Mucosa of gallbladder (tissue), 1 donor: Measurements from ENCODE around the gene LRRC32. TPM values are rescaled to one million over a fixed set of nuclear protein-coding genes. Genes with fewer than 3 reads are reported as not detected.

Experiments used
- DNase-seq: peaks from one replicate; pipeline ENCODE4 v3.0.0-alpha.2; 2020; ENCODE audit warnings: low spot score
- total RNA-seq: library from RNA; stranded (reverse); gene quantifications from one replicate; pipeline ENCODE4 v1.2.1, GENCODE V29; 2021
- donor health status: DM: no; HTN: no; CAD: no.

The LRRC32 gene
- total RNA-seq, 1 donor from 2014 or later, result 33.2 TPM

DNA sequence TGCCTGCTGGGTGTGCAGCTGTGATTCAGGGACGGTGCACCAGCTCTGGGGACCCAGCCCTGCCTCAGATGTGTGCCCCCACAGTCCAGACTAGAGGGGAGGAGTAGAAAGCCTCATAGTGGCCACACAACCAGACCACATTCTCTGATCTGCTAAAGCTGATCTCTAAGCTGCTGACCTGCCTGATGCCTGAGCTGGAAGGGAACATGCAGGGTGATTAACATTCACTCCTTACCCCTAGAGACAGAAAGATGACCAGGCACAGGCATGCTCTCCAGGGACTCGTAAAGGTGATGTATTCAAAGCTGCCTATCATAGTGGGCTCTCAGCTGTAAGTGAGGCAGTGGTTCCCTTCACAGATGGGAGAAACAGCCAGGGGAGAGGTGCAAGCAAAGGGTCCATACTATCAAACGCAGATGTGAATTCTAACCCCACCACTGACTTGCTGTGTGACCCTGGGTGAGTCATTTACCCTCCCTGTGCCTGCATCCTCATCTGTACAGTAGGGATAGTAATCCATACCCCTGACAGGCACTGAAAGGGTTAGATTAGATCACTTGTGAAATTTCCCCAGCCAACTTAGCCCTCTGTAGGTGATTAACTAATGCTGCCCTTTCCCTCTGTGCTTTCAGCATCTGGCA is 29.0 kb upstream of the LRRC32 start:
- DNase-seq, result no peak

DNA sequence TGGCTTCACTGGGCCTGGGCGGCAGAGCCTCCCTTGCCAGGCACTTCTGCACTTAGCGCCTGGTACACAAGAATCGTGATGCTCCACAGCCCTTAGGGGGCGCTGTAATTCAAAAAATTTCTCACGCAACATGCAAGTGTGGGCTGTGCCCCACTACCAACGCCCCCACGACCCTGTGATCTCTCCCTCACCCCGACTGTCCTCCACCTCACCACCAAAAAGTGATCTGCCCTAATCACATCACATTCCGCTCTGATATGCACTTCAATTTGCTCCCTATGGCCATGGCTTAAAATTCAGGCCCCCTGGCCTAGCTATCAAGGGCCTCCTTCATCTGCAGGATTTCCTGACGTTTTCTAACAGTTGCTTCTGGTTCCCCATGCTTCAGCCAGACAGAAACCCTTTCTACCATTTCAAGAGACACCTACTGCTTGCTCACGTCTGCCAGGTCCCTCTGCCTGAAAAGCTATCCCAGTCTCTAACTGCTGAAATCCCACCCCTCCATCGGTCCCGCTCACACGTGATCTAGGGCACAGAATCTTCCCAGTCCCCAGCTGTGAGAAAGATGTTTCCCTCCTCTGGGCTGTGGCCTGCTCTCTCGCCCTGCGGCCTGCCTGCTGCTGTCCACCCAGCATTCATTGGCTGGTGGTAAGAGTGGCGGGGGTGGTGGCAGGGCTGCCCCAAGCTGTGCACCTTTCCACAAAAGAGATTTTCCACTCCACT is 27.9 kb upstream of the LRRC32 start:
- DNase-seq, result no peak

DNA sequence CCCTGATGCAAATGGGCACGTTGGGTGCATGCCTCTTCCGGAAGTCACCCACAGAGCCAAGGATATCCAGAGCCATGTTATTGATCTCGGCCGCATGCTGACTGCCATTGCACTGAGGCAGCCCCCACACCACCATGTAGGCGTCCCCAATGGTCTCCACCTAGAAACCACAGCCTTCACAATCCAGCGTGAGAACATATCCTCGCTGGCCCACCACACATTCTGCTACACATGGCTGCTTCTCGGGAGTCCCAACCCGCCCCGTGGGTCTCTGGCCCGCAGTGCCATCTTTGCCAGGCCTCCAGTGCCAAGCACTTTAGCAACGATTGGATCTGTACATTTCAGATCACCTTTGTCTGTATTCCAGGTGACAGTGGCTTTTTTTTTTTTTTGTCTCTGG is 26.2 kb upstream of the LRRC32 start:
- no peak for DNase-seq

DNA sequence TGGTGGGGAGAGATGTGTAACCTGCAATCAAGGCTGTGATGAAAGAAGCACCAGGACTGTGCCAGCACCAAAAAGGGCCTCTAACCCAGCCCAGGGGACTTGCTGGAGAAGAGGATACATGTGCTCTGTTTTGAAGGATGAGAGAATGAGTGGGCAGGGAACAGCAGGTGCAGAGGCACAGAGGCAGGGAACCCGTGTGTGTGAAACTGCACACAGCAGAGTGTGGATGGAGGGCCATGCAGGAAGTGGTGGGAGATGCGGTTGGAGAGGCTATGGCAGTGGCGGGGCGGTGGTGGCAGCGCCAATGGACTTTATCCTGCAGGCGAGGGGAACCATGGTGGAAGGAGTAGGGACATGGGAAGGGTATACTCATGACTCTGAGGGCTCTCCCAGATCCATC is 25.2 kb upstream of the LRRC32 start:
- DNase-seq, result no peak

DNA sequence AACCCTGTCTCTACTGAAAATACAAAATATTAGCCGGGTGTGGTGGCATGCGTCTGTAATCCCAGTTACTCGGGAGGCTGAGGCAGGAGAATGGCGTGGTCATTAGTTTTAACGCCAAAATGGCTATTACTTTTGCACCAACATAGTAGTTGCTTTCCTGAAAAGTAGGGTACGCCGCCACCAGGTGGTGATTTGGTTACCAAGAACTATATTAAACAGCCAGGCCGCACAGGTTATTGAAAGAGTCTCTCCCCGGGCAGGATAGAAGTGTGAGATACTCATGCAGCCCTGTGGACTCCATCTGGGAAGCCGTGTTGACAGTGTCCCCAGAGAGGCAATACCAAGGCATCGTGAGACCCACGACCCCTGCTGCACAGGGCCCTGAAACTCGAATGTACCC is 24.6 kb upstream of the LRRC32 start:
- DNase-seq, result no peak

DNA sequence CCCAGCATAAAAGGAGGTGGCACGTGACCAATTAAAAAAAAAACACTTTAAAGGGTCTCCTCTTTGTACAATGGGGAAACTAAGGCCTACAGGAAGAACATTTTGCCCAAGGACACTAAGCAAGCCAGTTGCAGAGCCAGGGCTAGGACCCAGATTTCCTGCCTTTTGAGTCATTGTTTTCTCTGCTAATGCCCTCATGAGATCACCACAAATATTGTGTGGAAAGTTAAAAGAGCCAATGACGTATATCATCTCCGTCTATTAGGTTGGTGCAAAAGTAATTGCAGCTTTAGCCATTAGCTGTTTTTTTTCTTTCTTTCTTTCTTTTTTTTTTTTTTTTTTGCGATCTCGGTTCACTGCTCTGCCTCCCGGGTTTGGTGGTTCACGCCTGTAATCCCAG is 24.1 kb upstream of the LRRC32 start:
- DNase-seq, result no peak

DNA sequence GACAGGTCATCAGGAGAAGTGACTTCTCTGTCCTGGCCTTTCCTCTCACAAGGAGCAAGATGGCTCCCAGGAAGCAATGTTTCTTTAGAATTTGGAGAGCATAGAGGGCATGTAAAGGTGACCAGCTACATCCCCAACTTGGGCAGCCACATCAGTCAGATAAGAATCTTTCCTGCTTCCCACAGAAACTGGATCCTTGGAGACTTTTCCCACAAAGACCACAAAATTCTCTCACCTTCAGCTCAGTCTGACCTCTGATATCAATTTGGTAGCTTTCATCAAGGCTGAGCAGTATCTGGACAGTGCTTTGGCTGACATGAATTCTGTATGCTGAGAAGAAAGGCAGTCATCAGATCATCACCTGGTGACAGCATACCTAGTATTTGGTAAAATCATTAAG is 23.3 kb upstream of the LRRC32 start:
- no peak for DNase-seq

DNA sequence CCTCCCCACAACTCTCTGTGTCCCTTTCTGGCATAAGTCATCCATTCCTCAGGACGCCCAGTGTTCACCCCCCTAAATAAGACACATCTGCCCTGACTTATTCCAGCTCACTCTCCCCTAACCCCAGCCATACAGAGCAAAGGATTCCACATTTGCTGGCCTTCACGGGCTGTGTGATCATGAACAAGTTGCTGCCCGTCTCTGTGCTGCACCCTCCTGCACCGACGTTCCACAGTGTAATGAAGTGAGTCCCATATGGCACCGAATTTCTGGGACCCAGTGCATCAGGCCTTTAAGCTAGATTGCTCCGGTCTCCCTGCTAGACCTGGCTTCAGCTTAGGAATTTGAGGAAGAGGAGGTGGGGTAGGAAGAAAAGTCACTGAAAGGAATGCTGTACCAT is 22.4 kb upstream of the LRRC32 start:
- no peak for DNase-seq

DNA sequence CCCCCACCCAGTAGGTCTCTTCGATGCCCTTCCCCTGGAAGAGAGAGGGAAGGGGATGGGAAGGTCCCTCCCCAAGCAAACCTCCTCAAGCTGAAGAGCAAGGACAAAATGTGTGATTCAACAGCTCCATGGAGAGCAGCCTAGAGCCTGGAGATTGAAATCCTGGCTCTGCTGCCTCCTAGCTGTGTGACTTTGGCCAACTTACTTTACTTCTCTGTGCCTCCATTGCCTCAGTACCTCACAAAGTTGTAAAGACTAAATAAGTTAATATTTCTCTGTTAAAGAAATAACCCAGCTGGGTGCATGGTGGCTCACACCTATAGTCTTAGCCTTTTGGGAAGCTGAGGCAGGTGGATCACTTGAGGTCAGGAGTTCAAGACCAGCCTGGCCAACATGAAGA is 21.1 kb upstream of the LRRC32 start:
- DNase-seq, result no peak

DNA sequence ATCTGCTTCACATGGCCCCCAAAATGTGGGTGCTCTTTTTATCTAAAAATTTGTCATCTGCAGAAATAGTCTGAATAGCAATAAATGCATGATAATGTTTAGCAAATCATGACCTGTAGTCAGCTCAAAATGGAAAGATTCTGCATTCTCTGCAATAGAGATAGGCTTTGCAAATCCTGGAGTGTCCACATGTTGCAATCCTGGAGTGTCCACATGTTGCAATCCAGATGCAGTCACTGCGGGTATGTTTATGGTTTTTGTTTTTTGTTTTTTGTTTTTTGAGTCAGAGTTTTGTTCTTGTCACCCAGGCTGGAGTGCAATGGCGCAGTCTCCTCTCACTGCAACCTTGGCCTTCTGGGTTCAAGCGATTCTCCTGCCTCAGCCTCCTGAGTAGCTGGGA is 20.2 kb upstream of the LRRC32 start:
- no peak for DNase-seq

DNA sequence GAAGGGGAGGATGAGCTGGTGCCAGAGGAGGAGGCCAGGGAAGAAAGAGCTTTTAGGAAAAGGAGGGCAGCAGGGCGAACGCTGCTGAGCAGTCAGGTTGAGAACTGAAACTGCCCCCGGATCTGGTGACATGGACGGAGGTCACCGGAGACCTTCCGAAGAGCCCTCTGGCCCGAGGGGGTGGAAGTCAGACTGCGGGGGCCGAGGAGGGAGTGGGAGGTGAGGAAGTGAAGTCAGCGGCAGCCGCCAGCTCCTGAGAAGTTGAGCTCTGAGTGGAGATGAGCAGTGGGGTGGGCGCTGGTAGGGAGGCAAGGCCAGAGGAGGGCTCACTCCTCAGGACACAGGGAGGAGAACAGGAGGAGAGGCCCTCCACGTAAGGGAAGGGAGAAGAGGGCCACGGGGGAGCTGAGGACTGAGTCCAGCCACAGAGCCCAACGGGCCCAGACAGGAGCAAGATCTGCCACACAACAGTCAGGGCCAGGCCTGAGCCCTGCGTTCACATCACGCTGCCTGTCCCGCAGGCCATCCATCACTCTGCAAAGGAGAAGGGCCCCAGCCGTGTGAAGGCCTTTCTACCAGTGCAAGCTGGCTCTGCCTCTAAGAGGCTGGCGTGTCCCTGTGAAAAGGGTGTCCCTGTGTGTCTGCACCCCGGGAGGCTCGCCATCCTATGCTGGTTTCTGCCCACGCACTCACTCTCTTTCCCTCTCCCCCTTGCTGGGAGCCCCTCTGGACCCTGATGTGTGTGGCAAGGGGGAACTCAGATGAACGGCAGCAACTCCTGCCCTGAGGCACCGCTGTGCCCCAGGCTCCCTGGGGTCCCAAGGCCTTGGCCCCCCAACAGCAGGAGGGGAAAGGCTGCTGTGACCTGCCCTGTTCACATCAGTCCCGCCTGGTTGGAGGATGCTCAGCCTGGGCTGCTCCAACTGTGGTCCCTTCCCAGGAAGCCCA is 19.0 kb upstream of the LRRC32 start:
- DNase-seq, result no peak

DNA sequence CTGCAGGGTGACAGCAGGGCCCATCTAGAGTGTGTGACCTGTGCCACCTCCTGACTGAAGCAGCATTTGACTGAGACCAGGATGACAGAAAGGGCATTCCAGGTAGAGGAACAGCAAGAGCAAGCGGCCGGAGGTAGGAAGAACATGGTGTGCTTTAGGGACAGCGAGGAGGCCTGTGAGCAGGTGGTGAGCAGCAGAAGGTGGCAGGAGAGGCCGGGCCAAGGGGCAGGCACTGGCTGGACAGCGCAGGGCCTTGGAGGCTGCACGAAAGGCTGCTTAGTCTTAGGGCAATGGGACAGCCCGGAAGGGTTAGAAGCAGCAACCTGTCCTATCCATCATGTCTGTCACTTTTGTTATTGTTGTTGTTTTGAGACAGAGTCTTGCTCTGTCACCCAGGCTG is 17.6 kb upstream of the LRRC32 start:
- no peak for DNase-seq

DNA sequence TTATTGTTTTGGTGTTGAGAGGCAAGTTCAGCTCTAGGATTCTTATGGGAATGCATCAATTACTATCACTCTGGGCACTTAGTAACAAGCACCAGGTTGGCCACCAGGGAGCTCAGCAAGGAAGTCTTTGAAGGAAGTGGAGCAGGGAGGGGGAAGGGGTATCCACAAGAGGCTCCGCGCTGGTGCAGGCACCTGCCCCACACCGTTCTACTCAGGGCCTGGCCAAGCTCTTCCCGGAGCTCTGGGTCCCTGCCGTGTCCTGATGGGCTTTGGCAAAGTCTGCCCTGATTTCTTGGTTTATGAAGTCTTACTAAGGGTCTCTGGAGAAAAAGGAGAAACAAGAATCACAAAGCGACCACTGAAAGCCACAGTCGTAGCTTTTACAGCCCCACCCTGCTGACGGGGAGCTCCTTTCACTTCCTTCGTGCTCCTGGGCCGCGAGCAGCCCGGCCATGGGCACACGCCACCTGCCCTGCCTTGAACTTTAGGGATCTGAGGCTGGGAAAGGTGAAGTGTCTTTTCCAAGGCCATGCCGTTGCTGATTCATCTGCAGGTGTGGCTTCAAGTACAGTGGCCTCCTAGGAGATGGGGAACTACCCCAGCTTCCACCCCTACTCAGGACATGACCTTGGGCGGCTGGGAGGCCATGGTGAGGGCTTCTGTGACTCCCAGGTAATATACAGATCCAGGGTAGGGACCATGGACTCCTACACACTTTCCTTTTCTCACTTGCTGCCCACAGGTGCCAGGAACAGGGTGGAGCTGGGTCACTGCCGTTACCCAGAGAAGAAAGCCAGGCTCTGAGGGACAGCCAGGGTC is 15.9 kb upstream of the LRRC32 start:
- no peak for DNase-seq

DNA sequence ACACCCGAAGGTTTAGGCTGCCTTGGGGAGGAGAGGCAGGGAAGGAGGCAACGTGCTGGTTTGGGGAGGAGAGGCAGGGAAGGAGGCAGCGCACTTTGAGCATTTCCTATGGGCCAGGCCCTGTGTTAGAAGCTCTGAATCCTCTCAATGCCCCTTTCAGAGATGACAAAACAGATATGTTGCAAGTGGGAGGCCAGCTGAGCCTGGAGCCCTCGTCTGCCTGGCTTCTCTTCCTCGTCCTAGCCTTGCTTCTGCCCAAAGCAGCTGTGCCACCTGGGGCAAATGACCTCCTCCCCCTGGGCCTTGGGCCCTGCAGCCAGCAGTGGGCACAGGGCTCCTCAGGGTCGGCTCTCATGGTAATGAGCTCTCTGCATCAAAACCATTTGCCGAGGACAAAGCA is 15.3 kb upstream of the LRRC32 start:
- DNase-seq, result no peak

DNA sequence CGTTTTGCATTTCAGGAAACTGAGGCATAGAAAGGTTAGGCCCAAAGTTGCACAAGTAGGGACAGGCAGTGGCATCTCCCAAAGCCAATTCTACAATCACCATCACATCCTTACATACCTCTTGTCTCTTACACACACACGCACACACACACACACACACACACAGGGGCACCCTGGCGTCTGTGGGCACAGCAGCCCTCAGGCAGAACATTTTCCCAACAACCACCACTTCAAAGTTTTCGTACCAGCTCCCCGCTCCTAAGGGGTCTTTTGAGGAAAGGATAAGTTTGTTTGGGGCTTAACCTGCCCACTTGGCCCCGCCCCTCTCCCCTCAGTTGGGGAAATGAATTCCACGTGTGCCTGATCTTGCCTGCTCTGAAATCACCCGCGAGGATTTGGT is 14.7 kb upstream of the LRRC32 start:
- DNase-seq, result no peak

DNA sequence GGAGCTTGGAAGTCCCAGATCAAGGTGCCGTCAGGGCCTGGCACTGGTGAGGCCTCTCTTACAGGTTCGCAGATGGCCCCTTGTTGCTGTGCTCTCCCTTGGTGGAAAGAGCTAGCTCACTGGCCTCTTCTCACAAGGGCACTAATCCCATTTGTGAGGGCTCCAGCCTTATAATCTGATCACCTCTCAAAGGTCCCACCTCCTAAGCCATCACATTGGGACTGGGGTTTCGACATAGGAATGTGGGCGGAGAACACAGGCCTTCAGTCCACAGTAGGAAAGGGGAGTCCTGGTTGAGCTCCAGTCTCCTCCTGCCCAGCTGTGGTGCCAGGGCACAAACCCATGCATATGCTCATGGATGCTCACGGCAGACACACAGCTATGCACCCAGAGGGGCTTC is 14.0 kb upstream of the LRRC32 start:
- no peak for DNase-seq

DNA sequence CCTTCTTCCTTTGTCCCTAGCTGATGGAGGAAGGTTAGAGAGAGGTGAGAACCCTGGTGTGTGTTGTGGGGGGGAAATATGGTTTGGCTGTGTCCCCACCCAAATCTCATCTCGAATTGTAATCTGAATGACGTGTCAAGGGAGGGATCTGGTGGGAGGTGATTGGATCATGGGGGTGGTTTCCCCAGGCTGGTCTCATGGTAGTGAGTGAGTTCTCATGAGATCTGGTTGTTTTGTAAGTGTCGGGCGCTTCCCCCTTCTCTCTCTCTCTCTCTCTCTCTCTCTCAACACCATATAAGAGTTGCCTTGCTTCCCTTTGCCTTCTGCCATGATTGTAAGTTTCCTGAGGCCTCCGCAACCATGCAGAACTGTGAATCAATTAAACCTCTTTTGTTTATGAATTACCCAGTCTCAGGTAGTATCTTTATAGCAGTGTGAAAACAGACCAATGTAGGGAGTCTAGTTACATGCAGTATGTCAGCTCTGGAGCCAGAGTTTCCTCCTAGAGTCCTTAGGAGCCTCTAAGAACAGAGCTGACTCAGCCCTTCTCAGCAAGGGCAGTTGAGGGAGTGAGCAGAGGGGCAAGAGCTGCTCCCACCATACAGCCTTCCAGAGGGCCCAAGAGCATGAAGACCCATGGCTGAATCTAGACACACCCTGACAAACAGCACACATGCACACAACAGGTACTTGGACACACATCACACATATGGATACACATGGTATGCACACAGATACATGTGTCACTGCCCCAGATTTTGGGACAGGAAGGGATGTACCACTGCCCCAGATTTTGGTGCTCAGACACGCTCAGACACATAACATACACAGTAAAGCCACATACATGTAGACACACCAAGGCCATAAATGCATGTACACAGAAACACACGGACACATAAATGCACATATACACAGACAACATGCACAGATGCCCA is 12.9 kb upstream of the LRRC32 start:
- no peak for DNase-seq

DNA sequence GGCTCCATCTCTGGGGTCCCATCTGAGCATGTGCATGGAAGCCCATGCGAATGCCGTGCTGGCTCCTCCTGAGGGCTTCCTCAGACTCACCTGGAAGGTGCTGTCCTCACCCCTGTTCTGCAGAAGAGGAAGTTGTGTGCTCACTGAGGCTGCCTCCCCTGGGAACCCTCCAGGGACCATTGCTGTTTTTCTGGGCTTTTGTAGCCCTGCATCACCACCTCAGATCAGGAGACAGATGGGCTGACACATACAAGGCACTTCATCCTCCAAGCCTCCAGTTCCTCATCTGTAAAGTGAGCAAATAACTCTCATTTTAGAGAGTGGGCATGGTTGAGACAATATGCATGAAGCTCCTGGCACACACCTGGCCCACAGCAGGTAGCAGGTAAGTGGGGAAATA is 12.1 kb upstream of the LRRC32 start:
- no peak for DNase-seq

DNA sequence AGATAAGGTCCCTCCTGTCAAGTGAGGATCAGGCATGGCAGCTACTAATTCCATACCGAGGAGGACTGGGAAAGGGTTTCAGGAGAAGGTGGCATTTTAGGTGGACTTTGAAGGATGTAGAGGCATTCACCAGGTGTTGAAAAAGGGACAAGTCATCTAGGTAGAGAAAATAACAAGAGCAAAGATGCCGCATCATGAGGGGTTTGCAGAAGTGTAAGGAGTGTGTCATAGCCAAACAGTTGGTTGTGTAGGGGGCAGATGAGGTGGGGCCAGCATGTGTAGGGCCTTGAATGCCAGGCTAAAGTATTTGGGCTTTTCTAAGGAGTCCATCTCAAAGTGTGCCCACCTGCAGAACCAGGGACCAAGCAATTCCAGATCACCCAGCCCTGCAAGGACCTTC is 11.6 kb upstream of the LRRC32 start:
- DNase-seq, result no peak

DNA sequence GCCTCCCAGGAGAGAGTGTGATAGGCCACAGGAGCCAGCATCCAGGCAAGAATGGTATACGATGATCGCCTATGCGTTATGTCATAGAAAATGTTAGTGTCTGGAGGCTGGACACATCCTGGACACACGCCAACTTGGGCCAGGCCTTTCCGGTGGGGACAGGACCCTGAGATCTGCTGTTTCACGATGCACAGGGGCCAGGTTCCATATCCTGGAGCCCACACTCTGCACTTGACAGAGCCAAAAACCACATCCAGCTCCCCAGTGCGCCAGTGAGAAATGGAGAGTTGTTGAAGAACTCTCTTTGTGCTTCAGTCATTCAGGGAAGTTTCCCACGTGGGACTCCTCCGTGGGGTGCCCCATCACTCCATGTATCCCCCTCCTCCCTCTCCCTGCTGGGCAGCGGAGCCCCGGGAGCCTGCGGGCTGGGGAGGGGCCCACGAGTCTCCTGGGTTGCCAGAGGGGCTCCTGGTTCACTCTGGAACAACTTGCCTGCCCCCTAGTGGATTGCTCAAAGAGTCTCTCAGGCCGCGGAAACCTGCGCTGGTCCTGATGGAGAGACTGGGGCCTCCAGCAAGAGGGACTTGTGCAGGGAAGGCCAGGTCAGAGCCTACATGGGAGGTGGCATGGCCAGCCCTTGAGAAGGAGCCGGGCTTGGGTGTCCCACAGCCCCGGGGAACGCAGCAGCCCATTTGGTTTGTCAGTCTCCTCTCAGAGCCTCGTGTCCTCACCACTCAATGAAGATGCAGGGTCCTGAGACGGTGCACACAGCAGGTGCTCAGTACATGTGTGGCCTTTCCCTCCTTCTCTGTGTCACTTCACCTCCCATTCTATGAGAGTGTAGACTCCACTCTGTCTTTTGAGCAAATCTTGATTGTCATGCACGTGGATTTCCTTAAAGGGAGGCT is 10.2 kb upstream of the LRRC32 start:
- peak; percentile 67 for DNase-seq
